ENCODE data around the gene AQP6.

The AQP6 gene

GRCh38 chr12:49942921-49943624 lies 29.7 kb upstream of the AQP6 start:
- Histone ChIP-seq H3K9me2 (ENCODE audit: low read depth, low read length) (no peaks in the 10 kb centered on the region), H3K27ac (ENCODE audit: low read depth, low read length, poor library complexity, severe bottlenecking) (no peak overlapping the region), H3K4me3 (ENCODE audit: low read depth, low read length, poor library complexity, severe bottlenecking) (no peak overlapping the region), H3K9ac (ENCODE audit: low read length) (no peak overlapping the region), H4K20me1 (ENCODE audit: insufficient read depth, low read length) (no peaks in the 10 kb centered on the region), H2AFZ (ENCODE audit: low read length) (no peak overlapping the region), H3K36me3 (ENCODE audit: insufficient read depth, low read length) (no peaks in the 10 kb centered on the region), H3K4me2 (ENCODE audit: low read length) (no peak overlapping the region), H3K79me2 (ENCODE audit: insufficient read depth, low read length) (no peaks in the 10 kb centered on the region), H3K4me1 (ENCODE audit: insufficient read depth, low read length, severe bottlenecking) (peaks cover 20% of the 10 kb centered on the region), H3K9me3 (ENCODE audit: low read length) (no peaks in the 10 kb centered on the region), H3K27me3 (ENCODE audit: insufficient read depth, low read length) (no peaks in the 10 kb centered on the region; the same call in 1 of the 2 replicates), H3F3A (ENCODE audit: insufficient read depth, low read length) (no peaks in the 10 kb centered on the region)
- no peak for TF ChIP-seq CTCF (IDR thresholded peaks at IDR 0.05; ENCODE audit: low read length)
- no peak for TF ChIP-seq EZH2 (IDR thresholded peaks at IDR 0.05; ENCODE audit: borderline replicate concordance, low read length)

GRCh38 chr12:49943625-49943960 lies 29.2 kb upstream of the AQP6 start:
- H3K4me2 ChIP-seq (ENCODE audit: low read length): no peak overlapping the region
- H3K27ac ChIP-seq (ENCODE audit: low read depth, low read length, poor library complexity, severe bottlenecking): no peak overlapping the region
- no peak overlapping the region for H3K9ac ChIP-seq (ENCODE audit: low read length)

GRCh38 chr12:49944046-49944445 lies 28.7 kb upstream of the AQP6 start:
- no peaks in the 10 kb centered on the region for H3K36me3 ChIP-seq (ENCODE audit: insufficient read depth, low read length)
- no peaks in the 10 kb centered on the region for H3K79me2 ChIP-seq (ENCODE audit: insufficient read depth, low read length)
- no peak overlapping the region for H3K27ac ChIP-seq (ENCODE audit: low read depth, low read length, poor library complexity, severe bottlenecking)
- no peak for TF ChIP-seq CTCF (IDR thresholded peaks at IDR 0.05; ENCODE audit: low read length)
- no peak for TF ChIP-seq EZH2 (IDR thresholded peaks at IDR 0.05; ENCODE audit: borderline replicate concordance, low read length)
- H3K4me1 ChIP-seq (ENCODE audit: insufficient read depth, low read length, severe bottlenecking): peaks cover 20% of the 10 kb centered on the region
- H3K9me2 ChIP-seq (ENCODE audit: low read depth, low read length): no peaks in the 10 kb centered on the region
- no peak overlapping the region for H3K4me2 ChIP-seq (ENCODE audit: low read length)
- no peak overlapping the region for H3K9ac ChIP-seq (ENCODE audit: low read length)
- no peaks in the 10 kb centered on the region for H3F3A ChIP-seq (ENCODE audit: insufficient read depth, low read length)
- no peaks in the 10 kb centered on the region for H4K20me1 ChIP-seq (ENCODE audit: insufficient read depth, low read length)
- H2AFZ ChIP-seq (ENCODE audit: low read length): no peak overlapping the region
- no peaks in the 10 kb centered on the region for H3K9me3 ChIP-seq (ENCODE audit: low read length)
- H3K27me3 ChIP-seq (ENCODE audit: insufficient read depth, low read length): no peaks in the 10 kb centered on the region; the same call in 1 of the 2 replicates
- H3K4me3 ChIP-seq (ENCODE audit: low read depth, low read length, poor library complexity, severe bottlenecking): no peak overlapping the region

More at GRCh38 chr12:49943625-49943960, 29.2 kb upstream of the AQP6 start:
- Histone ChIP-seq H3K4me3 (ENCODE audit: low read depth, low read length, poor library complexity, severe bottlenecking) (no peak overlapping the region), H2AFZ (ENCODE audit: low read length) (no peak overlapping the region), H4K20me1 (ENCODE audit: insufficient read depth, low read length) (no peaks in the 10 kb centered on the region), H3K79me2 (ENCODE audit: insufficient read depth, low read length) (no peaks in the 10 kb centered on the region), H3K9me2 (ENCODE audit: low read depth, low read length) (no peaks in the 10 kb centered on the region), H3F3A (ENCODE audit: insufficient read depth, low read length) (no peaks in the 10 kb centered on the region), H3K4me1 (ENCODE audit: insufficient read depth, low read length, severe bottlenecking) (peaks cover 20% of the 10 kb centered on the region), H3K27me3 (ENCODE audit: insufficient read depth, low read length) (no peaks in the 10 kb centered on the region; the same call in 1 of the 2 replicates), H3K36me3 (ENCODE audit: insufficient read depth, low read length) (no peaks in the 10 kb centered on the region), H3K9me3 (ENCODE audit: low read length) (no peaks in the 10 kb centered on the region)
- no peak for TF ChIP-seq CTCF (IDR thresholded peaks at IDR 0.05; ENCODE audit: low read length)
- TF ChIP-seq EZH2 (IDR thresholded peaks at IDR 0.05; ENCODE audit: borderline replicate concordance, low read length): no peak

All from OCI-LY1 (cell line).